ENCODE measurements around the gene JPT2.
A peak's percentile ranks its signal among the peaks of the same experiment; 100 is the strongest.

The JPT2 gene

DNA sequence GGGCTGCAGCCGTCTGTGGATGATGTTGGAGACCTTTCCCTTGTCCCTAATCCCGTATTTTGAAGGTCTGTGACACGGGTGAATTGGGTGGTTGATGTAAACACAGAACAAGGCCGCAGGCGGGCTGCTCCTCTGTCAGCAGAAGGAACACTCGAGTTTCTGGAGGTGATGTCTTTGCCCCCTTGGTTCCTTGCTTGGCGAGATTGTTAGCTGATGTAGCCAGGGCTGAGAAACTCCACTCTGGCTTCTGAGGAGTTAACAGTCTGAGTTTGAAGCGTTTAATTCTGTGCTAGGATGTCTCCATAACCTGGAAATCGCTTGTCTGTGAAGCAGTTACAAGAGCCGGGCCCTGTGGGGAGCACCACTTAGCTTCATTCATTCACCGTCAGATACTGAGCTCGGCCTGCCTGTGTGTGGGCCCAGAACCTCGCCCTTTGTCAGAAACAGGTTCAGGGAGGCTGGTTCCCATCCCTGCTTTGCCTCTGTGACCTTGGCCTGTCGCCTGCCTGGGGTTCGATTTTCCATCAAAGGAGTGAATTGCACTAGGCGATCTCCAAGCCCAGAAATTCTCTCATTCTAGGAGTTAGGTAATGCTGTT, 29.2 kb downstream of the JPT2 start:
- WGBS (ENCODE audit: extremely low coverage, insufficient coverage, low lambda C conversion rate) = no CpG with 5 or more reads among the region's 16 CpGs
- Histone ChIP-seq H3K36me3 (ENCODE audit: control insufficient read depth, insufficient read depth, low read length) (peaks cover 2% of the 10 kb centered on the region), H3K27me3 (ENCODE audit: insufficient read depth, low read length, poor library complexity) (no peaks in the 10 kb centered on the region), H3K27ac (ENCODE audit: low read depth, low read length) (no peak overlapping the region), H3K4me2 (ENCODE audit: low read length) (peak overlapping the region; percentile 92), H3K18ac (ENCODE audit: low read length) (no peak overlapping the region), H2BK5ac (ENCODE audit: low read length) (no peak overlapping the region), H2BK15ac (replicated peaks; ENCODE audit: low read depth) (no peak overlapping the region), H3K4me3 (ENCODE audit: low read length) (peak overlapping the region; percentile 41), H3K79me2 (ENCODE audit: control insufficient read depth, insufficient read depth, low read length) (peaks cover 20% of the 10 kb centered on the region), H3K56ac (ENCODE audit: low read length) (peak overlapping the region; percentile 85), H2AK5ac (ENCODE audit: low read length) (peak overlapping the region; percentile 40), H2BK120ac (ENCODE audit: low read depth, low read length) (no peak overlapping the region), H3K4me1 (ENCODE audit: control insufficient read depth, low read depth, low read length) (peaks cover 3% of the 10 kb centered on the region), H4K8ac (ENCODE audit: low read depth, low read length) (no peak overlapping the region), H3K4ac (ENCODE audit: low read depth, low read length) (no peak overlapping the region), H4K5ac (ENCODE audit: low read length) (no peak overlapping the region), H3K79me1 (ENCODE audit: low read length) (peaks cover 18% of the 10 kb centered on the region), H3K9ac (ENCODE audit: low read length) (peak overlapping the region; percentile 75), H3K23ac (ENCODE audit: low read length) (no peak overlapping the region)
- peak; percentile 20 for DNase-seq

DNA sequence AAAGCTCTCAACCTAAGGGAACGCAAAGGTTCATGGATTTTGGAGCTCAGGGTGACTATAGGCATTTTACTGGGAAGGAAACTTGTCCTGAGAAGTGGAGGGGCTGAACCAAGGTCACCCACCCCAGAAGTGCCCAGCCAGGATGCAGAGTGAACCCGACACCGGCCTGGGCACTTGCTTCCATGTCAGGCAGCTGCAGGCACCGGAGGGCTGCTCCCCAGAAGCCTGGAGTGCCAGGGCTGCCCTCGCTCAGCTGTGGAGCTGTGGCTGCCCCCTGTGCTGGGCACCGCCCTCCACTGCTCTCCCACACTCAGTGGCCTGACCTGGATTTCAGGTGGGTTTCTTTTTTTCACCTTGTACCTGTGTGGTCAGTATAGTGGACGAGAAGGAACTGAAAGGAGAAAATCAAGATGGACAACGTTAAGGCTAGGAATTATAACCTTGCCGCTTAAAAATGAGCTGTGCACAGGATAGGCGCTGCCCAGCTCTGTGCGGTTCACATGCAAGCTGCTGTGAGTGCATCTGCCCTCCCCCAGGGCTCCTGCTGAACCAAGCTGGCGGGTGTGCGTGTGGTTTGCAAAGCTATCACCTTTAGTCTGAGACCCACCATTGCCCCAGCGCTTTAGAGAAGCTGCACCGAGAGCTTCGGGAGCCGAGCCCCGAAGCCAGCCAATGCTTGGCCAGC, 30.1 kb downstream of the JPT2 start:
- Histone ChIP-seq H3K4me3 (ENCODE audit: low read length) (no peak overlapping the region), H3K27ac (ENCODE audit: low read depth, low read length) (no peak overlapping the region)
- no CpG with 5 or more reads among the region's 18 CpGs for WGBS (ENCODE audit: extremely low coverage, insufficient coverage, low lambda C conversion rate)

DNA sequence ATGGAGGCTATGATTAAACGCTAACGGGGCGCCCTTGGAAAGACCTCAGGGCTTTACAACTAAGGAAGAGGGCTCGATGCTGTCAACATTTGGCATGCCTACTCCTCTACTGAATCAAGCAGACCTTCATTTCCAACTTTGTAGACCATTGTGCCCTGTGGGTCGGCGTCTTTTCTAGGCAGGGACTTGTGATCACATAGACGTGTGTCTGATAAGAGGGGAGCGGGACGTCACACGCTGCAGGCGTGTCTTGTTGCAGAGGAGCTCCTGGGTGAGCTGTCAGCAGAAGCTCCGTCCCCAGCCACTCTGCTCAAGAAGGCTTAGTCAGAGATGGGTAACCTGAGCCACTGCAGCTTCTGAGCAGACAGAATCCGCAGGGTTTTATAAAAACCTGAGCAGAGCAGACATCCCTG, 30.7 kb downstream of the JPT2 start:
- Histone ChIP-seq H2BK5ac (ENCODE audit: low read length) (no peak overlapping the region), H2BK120ac (ENCODE audit: low read depth, low read length) (no peak overlapping the region), H3K56ac (ENCODE audit: low read length) (no peak overlapping the region), H3K18ac (ENCODE audit: low read length) (no peak overlapping the region), H3K4ac (ENCODE audit: low read depth, low read length) (no peak overlapping the region), H3K23ac (ENCODE audit: low read length) (no peak overlapping the region), H2AK5ac (ENCODE audit: low read length) (no peak overlapping the region), H2BK15ac (replicated peaks; ENCODE audit: low read depth) (no peak overlapping the region), H3K79me1 (ENCODE audit: low read length) (peaks cover 20% of the 10 kb centered on the region), H3K79me2 (ENCODE audit: control insufficient read depth, insufficient read depth, low read length) (peaks cover 21% of the 10 kb centered on the region), H4K8ac (ENCODE audit: low read depth, low read length) (no peak overlapping the region), H3K9ac (ENCODE audit: low read length) (no peak overlapping the region), H4K5ac (ENCODE audit: low read length) (no peak overlapping the region), H3K4me3 (ENCODE audit: low read length) (no peak overlapping the region), H3K4me1 (ENCODE audit: control insufficient read depth, low read depth, low read length) (peaks cover 3% of the 10 kb centered on the region), H3K27me3 (ENCODE audit: insufficient read depth, low read length, poor library complexity) (no peaks in the 10 kb centered on the region), H3K27ac (ENCODE audit: low read depth, low read length) (no peak overlapping the region), H3K4me2 (ENCODE audit: low read length) (no peak overlapping the region), H3K36me3 (ENCODE audit: control insufficient read depth, insufficient read depth, low read length) (no peaks in the 10 kb centered on the region)
- no CpG with 5 or more reads among the region's 13 CpGs for WGBS (ENCODE audit: extremely low coverage, insufficient coverage, low lambda C conversion rate)
- DNase-seq = no peak

More for the DNA sequence above, 30.1 kb downstream of the JPT2 start:
- Histone ChIP-seq H3K27me3 (ENCODE audit: insufficient read depth, low read length, poor library complexity) (no peaks in the 10 kb centered on the region), H3K79me2 (ENCODE audit: control insufficient read depth, insufficient read depth, low read length) (peaks cover 21% of the 10 kb centered on the region), H4K8ac (ENCODE audit: low read depth, low read length) (no peak overlapping the region), H2BK120ac (ENCODE audit: low read depth, low read length) (no peak overlapping the region), H2BK5ac (ENCODE audit: low read length) (no peak overlapping the region), H2AK5ac (ENCODE audit: low read length) (no peak overlapping the region), H3K4ac (ENCODE audit: low read depth, low read length) (no peak overlapping the region), H2BK15ac (replicated peaks; ENCODE audit: low read depth) (no peak overlapping the region), H3K4me2 (ENCODE audit: low read length) (no peak overlapping the region), H3K36me3 (ENCODE audit: control insufficient read depth, insufficient read depth, low read length) (no peaks in the 10 kb centered on the region), H3K56ac (ENCODE audit: low read length) (peak overlapping the region; percentile 42), H4K5ac (ENCODE audit: low read length) (no peak overlapping the region), H3K23ac (ENCODE audit: low read length) (no peak overlapping the region), H3K9ac (ENCODE audit: low read length) (peak overlapping the region; percentile 6), H3K18ac (ENCODE audit: low read length) (no peak overlapping the region), H3K79me1 (ENCODE audit: low read length) (peaks cover 20% of the 10 kb centered on the region), H3K4me1 (ENCODE audit: control insufficient read depth, low read depth, low read length) (peaks cover 3% of the 10 kb centered on the region)
- no peak for DNase-seq

DNA sequence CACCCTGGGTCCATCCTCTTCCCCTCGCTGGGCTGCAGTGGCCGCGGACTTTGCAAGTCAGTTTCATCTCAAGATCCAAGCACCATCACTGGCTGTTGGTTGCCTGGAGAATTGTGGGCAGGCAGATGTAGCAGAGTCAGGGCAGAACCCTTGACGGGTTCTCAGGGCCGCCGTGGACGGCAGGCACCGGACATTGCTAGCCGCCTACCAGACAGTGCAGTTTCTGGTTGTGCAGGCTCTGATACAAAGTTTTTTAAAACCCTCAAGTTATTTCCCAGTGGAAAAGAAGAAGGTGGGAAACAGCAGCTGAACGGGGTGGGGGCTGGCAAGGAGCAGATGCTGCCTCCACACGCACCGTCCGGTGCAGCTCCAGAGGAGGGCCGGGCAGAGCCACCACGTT, 31.3 kb downstream of the JPT2 start:
- DNase-seq = no peak
- Histone ChIP-seq H2BK5ac (ENCODE audit: low read length) (no peak overlapping the region), H3K9ac (ENCODE audit: low read length) (no peak overlapping the region), H3K27me3 (ENCODE audit: insufficient read depth, low read length, poor library complexity) (no peaks in the 10 kb centered on the region), H2BK15ac (replicated peaks; ENCODE audit: low read depth) (no peak overlapping the region), H3K27ac (ENCODE audit: low read depth, low read length) (no peak overlapping the region), H3K36me3 (ENCODE audit: control insufficient read depth, insufficient read depth, low read length) (no peaks in the 10 kb centered on the region), H3K4ac (ENCODE audit: low read depth, low read length) (no peak overlapping the region), H3K56ac (ENCODE audit: low read length) (no peak overlapping the region), H3K4me1 (ENCODE audit: control insufficient read depth, low read depth, low read length) (peaks cover 3% of the 10 kb centered on the region), H4K5ac (ENCODE audit: low read length) (no peak overlapping the region), H3K79me1 (ENCODE audit: low read length) (peaks cover 20% of the 10 kb centered on the region), H4K8ac (ENCODE audit: low read depth, low read length) (no peak overlapping the region), H3K18ac (ENCODE audit: low read length) (no peak overlapping the region), H2AK5ac (ENCODE audit: low read length) (no peak overlapping the region), H3K4me2 (ENCODE audit: low read length) (no peak overlapping the region), H2BK120ac (ENCODE audit: low read depth, low read length) (no peak overlapping the region), H3K4me3 (ENCODE audit: low read length) (no peak overlapping the region), H3K79me2 (ENCODE audit: control insufficient read depth, insufficient read depth, low read length) (peaks cover 21% of the 10 kb centered on the region), H3K23ac (ENCODE audit: low read length) (no peak overlapping the region)
- WGBS (ENCODE audit: extremely low coverage, insufficient coverage, low lambda C conversion rate) = no CpG with 5 or more reads among the region's 15 CpGs

DNA sequence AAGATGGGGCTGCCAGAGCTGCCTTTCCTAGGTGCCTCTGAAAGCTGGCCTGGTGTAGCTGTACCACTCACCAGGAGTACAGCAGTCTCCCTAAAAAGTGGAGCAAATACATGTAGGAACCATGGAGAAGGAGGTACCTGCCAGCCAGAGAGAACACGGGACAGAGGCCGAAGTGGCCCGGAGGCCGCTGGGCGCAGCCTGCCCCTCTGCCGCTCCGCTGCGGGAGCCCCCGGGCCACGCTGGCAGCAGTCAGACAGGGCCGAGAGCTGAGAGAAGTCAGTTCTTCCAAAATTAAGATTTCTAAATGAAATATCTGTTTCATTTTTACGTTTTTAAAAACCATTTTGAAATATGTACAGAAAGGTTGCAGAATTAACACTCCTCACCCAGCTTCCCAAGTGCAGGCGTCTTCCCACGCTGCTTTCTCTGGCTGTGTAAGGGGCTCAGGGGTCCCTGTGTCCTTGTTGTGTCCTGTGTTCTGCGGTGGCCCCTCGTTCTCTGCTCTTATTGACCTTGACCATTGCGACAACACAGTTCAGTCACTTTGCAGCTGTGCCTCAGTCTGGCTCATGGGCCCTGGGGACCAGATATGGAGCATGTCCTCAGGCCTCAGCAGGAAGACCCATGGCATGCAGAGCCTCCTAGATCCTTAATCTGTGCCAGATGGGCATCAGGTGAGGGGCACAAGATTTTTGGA, 32.9 kb downstream of the JPT2 start:
- no peak overlapping the region for H2AK5ac ChIP-seq (ENCODE audit: low read length)
- no peaks in the 10 kb centered on the region for H3K36me3 ChIP-seq (ENCODE audit: control insufficient read depth, insufficient read depth, low read length)
- no peak overlapping the region for H2BK120ac ChIP-seq (ENCODE audit: low read depth, low read length)
- no peak for DNase-seq
- peak overlapping the region; percentile 66 for H3K23ac ChIP-seq (ENCODE audit: low read length)
- no peak overlapping the region for H3K9ac ChIP-seq (ENCODE audit: low read length)
- WGBS (ENCODE audit: extremely low coverage, insufficient coverage, low lambda C conversion rate) = no CpG with 5 or more reads among the region's 17 CpGs
- no peak overlapping the region for H3K4me3 ChIP-seq (ENCODE audit: low read length)
- H3K79me2 ChIP-seq (ENCODE audit: control insufficient read depth, insufficient read depth, low read length) = peaks cover 23% of the 10 kb centered on the region
- no peak overlapping the region for H3K56ac ChIP-seq (ENCODE audit: low read length)
- H3K79me1 ChIP-seq (ENCODE audit: low read length) = peaks cover 24% of the 10 kb centered on the region
- H4K5ac ChIP-seq (ENCODE audit: low read length) = no peak overlapping the region
- H3K27me3 ChIP-seq (ENCODE audit: insufficient read depth, low read length, poor library complexity) = no peaks in the 10 kb centered on the region
- no peak overlapping the region for H2BK15ac ChIP-seq (replicated peaks; ENCODE audit: low read depth)
- no peak overlapping the region for H2BK5ac ChIP-seq (ENCODE audit: low read length)
- no peak overlapping the region for H3K4ac ChIP-seq (ENCODE audit: low read depth, low read length)
- H4K8ac ChIP-seq (ENCODE audit: low read depth, low read length) = no peak overlapping the region
- H3K4me2 ChIP-seq (ENCODE audit: low read length) = no peak overlapping the region
- no peak overlapping the region for H3K27ac ChIP-seq (ENCODE audit: low read depth, low read length)
- peaks cover 3% of the 10 kb centered on the region for H3K4me1 ChIP-seq (ENCODE audit: control insufficient read depth, low read depth, low read length)
- no peak overlapping the region for H3K18ac ChIP-seq (ENCODE audit: low read length)

Data from mesendoderm (in vitro differentiated cells).